Activated CD4-positive, alpha-beta T cell treated with anti-CD3 and anti-CD28 coated beads, Interleukin-2, amount 10 ng/mL, durations not matched to agents 24 days and 14 days (primary cell): ENCODE data around the gene C11orf58. TPM values are rescaled to one million over a fixed set of nuclear protein-coding genes. Genes with fewer than 3 reads are reported as not detected.

Source experiments
- DNase-seq: peaks from one replicate; pipeline ENCODE4 v3.0.0; 2022
- H3K27ac Mint-ChIP-seq: one replicate; pipeline ENCODE4 v1.8.0; 2022; ENCODE audit warnings: mild to moderate bottlenecking, mixed read lengths
- H3K27me3 Mint-ChIP-seq: one replicate; pipeline ENCODE4 v1.8.0; 2022; ENCODE audit warnings: mixed read lengths
- H3K36me3 Mint-ChIP-seq: one replicate; pipeline ENCODE4 v1.8.0; 2022; ENCODE audit warnings: low read depth, mild to moderate bottlenecking, mixed read lengths
- H3K4me1 Mint-ChIP-seq: one replicate; pipeline ENCODE4 v1.8.0; 2021; ENCODE audit warnings: mixed read lengths
- H3K4me3 Mint-ChIP-seq: one replicate; pipeline ENCODE4 v1.8.0; 2022; ENCODE audit warnings: mild to moderate bottlenecking, moderate library complexity, mixed read lengths
- H3K9me3 Mint-ChIP-seq: one replicate; pipeline ENCODE4 v1.8.0; 2021; ENCODE audit warnings: mixed read lengths
- intact Hi-C: fragments of 100-400 bp; cut with micrococcal nuclease; formaldehyde crosslinking; loops from one replicate; pipeline ENCODE4 v1.15.1; 2023
- total RNA-seq: library from RNA; stranded (reverse); gene quantifications from 2 replicates; pipeline ENCODE4 v1.2.3, GENCODE V29; 2022

C11orf58 gene
- total RNA-seq, 1 donor from 2014 or later: 142 TPM

GRCh38 chr11:16774936-16775613 lies 36.6 kb downstream of the C11orf58 start:
- intact Hi-C loops: no loop called here
- H3K36me3 Mint-ChIP-seq: no peaks in the 10 kb centered on the region
- no peaks in the 10 kb centered on the region for H3K4me1 Mint-ChIP-seq

DNA sequence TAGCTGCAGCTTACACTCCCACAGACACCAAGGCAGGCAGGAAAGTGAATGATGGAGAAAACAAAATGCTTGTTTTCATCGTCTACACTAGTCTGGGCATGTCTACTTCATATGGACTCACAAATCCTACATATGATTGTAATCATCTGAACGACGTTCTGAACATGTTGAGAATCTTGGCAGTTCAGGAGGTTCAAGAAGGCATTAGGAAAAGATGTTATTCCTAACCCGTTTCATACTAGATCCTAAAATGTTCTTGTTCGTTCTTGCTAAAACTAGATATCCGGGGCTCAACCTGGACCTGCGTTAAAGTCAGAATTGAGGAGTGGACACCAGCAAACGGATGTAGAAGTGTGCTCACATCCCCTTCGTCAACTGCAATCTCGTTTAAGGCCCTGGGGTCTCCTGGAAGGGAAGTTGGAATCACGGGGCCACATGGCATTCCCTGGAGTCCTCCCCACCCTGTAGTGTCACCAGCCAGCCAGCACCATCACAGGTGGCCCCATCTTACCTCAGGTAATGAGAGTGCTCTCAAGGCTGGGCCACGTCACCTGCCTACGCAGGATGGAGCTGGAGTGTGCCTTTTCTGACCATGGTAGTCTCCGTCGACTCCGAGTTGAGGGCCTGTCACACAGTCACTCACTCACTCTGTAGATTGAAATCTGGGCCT lies 37.3 kb downstream of the C11orf58 start:
- H3K9me3 Mint-ChIP-seq: no peaks in the 10 kb centered on the region
- no peak for DNase-seq
- H3K27me3 Mint-ChIP-seq: peaks cover 2% of the 10 kb centered on the region
- no peak overlapping the region for H3K27ac Mint-ChIP-seq
- no peak overlapping the region for H3K4me3 Mint-ChIP-seq
- no peaks in the 10 kb centered on the region for H3K36me3 Mint-ChIP-seq
- intact Hi-C loops: no loop called here
- no peaks in the 10 kb centered on the region for H3K4me1 Mint-ChIP-seq

More at GRCh38 chr11:16774936-16775613, 36.6 kb downstream of the C11orf58 start:
- no peak overlapping the region for H3K4me3 Mint-ChIP-seq
- peaks cover 2% of the 10 kb centered on the region for H3K27me3 Mint-ChIP-seq
- H3K27ac Mint-ChIP-seq: no peak overlapping the region
- no peak for DNase-seq
- no peaks in the 10 kb centered on the region for H3K9me3 Mint-ChIP-seq

DNA sequence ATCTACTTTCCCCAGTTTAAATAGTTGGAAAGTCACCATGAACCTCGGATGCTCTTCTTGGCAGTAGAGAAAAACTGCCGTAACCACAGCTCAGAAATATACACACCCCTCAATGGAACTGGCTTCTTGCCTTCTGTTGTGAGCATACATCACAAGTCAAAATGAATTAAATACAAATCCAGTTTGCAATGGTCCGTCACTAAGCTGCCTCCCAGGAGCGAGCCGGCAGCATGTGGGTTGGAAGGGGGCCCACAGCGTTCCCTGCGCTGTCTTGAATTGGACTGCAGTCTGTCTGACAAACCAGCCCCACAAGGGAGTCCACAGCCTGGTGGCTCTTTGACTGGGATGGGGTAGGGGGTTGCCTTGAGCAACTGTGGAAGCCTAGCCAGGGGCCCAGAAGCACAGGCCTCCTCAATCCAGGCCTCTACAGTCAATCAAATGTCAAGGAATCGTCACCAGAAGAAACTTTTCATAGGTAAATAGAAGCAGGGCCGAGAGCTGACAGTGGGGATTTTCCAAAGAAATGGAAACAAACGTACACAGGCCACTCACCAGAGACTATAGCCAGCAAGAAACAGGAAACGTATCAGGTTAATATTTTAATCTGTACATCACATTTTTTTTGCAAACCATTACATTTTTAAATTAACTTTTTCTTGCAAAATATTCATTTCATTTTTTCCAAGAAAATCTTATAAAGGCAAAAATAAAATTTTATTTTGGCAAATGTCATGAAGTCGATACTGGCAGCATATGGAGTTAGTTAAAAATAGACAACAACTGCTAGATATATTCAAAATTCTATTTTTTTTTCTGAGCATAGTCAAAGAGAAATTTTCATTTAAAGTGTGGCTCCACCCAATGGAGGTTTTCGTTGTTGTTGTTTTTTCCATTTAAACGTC lies 38.5 kb downstream of the C11orf58 start:
- no peaks in the 10 kb centered on the region for H3K4me1 Mint-ChIP-seq
- no peaks in the 10 kb centered on the region for H3K36me3 Mint-ChIP-seq

DNA sequence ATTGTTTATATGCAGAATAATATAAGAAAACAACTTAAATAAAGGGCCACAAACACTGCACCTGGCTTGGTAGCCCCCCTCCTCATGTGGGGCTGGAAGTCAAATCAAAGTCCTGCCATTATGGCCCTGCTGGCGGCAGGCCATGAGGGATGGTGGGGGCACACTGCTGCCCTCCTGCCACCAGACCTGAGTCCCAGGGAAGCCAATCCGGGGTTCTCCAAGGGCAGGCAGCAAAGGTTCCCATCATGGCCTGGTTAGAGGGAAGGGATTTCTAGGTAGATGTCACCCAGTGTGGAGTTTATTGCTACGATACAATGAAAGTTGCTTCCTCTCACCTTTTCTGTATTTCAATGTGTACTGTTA lies 39.1 kb downstream of the C11orf58 start:
- no peaks in the 10 kb centered on the region for H3K36me3 Mint-ChIP-seq
- DNase-seq: no peak
- intact Hi-C loops: no loop called here
- H3K9me3 Mint-ChIP-seq: no peaks in the 10 kb centered on the region
- no peak overlapping the region for H3K4me3 Mint-ChIP-seq
- H3K4me1 Mint-ChIP-seq: no peaks in the 10 kb centered on the region
- H3K27me3 Mint-ChIP-seq: peaks cover 2% of the 10 kb centered on the region
- no peak overlapping the region for H3K27ac Mint-ChIP-seq

More for the DNA sequence above, 38.5 kb downstream of the C11orf58 start:
- no peak overlapping the region for H3K27ac Mint-ChIP-seq
- H3K27me3 Mint-ChIP-seq: peaks cover 2% of the 10 kb centered on the region
- intact Hi-C loops: no loop called here
- H3K4me3 Mint-ChIP-seq: no peak overlapping the region
- H3K9me3 Mint-ChIP-seq: no peaks in the 10 kb centered on the region
- no peak for DNase-seq

DNA sequence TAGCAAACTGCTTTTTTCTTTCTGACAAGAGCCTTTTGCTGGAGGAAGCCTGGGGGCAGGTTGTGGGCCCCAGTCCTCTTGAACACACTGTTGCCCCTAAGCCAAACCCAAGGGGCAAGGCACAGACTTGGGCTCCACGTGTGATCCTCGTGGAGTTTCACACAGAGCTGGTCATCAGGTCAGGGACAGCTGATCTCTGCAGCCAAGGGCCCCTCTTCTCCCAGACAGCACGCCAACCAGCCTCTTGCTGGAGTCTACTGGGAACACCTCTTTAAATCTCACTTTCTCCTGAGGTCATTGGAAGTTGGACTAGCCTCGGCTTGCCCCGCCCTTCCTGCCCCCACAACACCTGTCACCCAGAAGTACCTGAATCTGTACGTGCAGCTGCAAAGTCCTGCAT lies 39.8 kb downstream of the C11orf58 start:
- intact Hi-C loops: no loop called here
- Mint-ChIP-seq H3K9me3 (no peaks in the 10 kb centered on the region), H3K4me3 (no peak overlapping the region), H3K4me1 (no peaks in the 10 kb centered on the region), H3K27ac (no peak overlapping the region), H3K36me3 (no peaks in the 10 kb centered on the region), H3K27me3 (peaks cover 2% of the 10 kb centered on the region)
- no peak for DNase-seq

DNA sequence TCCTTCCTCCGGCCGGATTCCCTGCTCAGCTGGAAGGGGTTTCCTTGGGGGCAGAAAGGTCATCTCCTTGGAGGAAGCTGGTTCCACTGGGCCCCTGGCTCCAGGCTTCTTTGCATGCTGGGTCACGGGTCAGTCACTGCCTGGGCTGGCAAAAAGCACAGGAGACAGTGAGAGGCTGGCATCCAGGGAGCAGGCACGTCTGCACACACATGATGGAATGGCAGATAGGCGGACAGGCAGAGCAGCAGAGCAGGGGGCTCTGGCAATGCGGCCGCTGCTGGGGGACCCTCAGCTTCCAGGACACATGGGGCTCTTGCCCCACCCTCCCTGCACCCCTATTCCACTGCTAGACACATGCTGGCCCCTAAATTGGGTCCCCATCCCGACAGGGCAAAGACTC lies 40.4 kb downstream of the C11orf58 start:
- no peak overlapping the region for H3K4me3 Mint-ChIP-seq
- no peaks in the 10 kb centered on the region for H3K9me3 Mint-ChIP-seq
- no peak overlapping the region for H3K27ac Mint-ChIP-seq
- H3K36me3 Mint-ChIP-seq: no peaks in the 10 kb centered on the region
- no peak for DNase-seq
- peaks cover 2% of the 10 kb centered on the region for H3K27me3 Mint-ChIP-seq
- intact Hi-C loops: no loop called here
- H3K4me1 Mint-ChIP-seq: no peaks in the 10 kb centered on the region

GRCh38 chr11:16779436-16779835 lies 41.0 kb downstream of the C11orf58 start:
- DNase-seq: no peak
- H3K4me1 Mint-ChIP-seq: no peaks in the 10 kb centered on the region
- no peaks in the 10 kb centered on the region for H3K9me3 Mint-ChIP-seq
- H3K27ac Mint-ChIP-seq: no peak overlapping the region
- intact Hi-C loops: no loop called here
- no peaks in the 10 kb centered on the region for H3K36me3 Mint-ChIP-seq
- peaks cover 2% of the 10 kb centered on the region for H3K27me3 Mint-ChIP-seq
- no peak overlapping the region for H3K4me3 Mint-ChIP-seq

DNA sequence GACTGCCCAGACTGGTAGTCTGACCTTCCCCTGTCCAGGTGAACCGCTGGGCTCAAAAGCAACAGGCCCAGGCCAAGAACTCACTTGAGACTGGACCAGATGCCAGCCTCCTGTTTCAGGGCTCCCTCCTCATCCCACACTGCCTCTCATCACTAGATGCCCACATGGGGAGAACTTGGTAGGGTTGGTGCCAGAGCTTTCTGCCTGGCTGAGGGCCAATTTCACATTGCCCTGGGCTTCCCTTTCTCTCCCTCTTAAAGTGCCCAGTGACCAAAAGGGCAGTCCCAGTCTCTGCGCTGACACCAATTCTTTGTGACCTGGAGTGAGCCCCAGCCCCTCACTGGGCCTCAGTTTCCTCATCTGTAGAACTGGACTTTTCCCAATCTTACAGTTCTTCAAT lies 41.7 kb downstream of the C11orf58 start:
- H3K27me3 Mint-ChIP-seq: no peaks in the 10 kb centered on the region
- H3K9me3 Mint-ChIP-seq: no peaks in the 10 kb centered on the region
- no peak overlapping the region for H3K4me3 Mint-ChIP-seq
- H3K4me1 Mint-ChIP-seq: no peaks in the 10 kb centered on the region
- H3K27ac Mint-ChIP-seq: no peak overlapping the region
- intact Hi-C loops: no loop called here
- no peak for DNase-seq
- H3K36me3 Mint-ChIP-seq: no peaks in the 10 kb centered on the region

DNA sequence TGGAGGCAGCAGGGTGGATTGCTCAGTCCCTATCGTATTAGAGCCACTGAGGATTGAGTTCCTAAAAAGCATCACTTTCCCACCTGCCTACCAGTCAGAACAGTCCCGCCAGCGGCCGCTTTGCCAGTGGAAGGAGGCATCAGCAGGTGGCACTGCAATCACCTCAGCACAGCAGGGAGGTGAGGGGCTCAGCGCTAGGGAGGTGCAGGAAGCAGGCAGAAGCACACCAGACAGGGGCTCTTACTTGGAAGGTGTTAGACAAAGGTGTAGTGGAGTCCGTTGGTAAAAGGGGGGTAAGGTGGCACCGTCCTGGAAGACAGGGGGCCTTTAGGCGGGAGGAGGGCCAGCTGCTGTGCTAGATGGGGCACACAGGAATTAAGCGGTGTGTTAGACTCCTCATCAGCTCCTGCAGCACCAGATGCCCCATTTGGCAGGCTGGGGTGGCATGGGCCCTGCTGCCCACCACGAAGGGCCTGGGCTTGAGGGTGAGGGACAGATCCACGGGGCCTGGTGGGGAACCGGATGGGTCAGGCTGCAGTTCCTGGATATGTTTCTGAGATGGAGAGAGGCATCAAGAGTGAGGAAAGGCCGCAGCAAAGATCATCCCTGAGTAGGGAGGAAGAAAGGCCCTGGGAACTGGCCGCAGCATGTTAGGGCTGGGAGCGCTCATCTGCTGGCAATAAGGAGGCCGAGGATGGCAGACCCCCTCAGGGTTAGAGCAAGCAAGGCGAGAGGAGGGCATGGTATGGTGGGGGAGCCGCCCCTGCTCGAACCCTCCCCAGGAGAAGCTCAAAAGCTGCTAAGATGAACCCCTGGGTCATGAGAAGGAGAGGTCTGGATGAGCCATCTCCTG lies 42.5 kb downstream of the C11orf58 start:
- no peaks in the 10 kb centered on the region for H3K27me3 Mint-ChIP-seq
- intact Hi-C loops: no loop called here
- no peaks in the 10 kb centered on the region for H3K9me3 Mint-ChIP-seq
- DNase-seq: no peak
- H3K27ac Mint-ChIP-seq: no peak overlapping the region
- H3K4me3 Mint-ChIP-seq: no peak overlapping the region
- H3K36me3 Mint-ChIP-seq: no peaks in the 10 kb centered on the region
- no peaks in the 10 kb centered on the region for H3K4me1 Mint-ChIP-seq

- no peak overlapping the region for H3K4me3 Mint-ChIP-seq
- no peaks in the 10 kb centered on the region for H3K4me1 Mint-ChIP-seq
- DNase-seq: no peak
- H3K36me3 Mint-ChIP-seq: no peaks in the 10 kb centered on the region
- H3K27me3 Mint-ChIP-seq: no peaks in the 10 kb centered on the region
- no peak overlapping the region for H3K27ac Mint-ChIP-seq
- intact Hi-C loops: no loop called here
- H3K9me3 Mint-ChIP-seq: no peaks in the 10 kb centered on the region
Measured at GRCh38 chr11:16781936-16782919, 43.8 kb downstream of the C11orf58 start.

DNA sequence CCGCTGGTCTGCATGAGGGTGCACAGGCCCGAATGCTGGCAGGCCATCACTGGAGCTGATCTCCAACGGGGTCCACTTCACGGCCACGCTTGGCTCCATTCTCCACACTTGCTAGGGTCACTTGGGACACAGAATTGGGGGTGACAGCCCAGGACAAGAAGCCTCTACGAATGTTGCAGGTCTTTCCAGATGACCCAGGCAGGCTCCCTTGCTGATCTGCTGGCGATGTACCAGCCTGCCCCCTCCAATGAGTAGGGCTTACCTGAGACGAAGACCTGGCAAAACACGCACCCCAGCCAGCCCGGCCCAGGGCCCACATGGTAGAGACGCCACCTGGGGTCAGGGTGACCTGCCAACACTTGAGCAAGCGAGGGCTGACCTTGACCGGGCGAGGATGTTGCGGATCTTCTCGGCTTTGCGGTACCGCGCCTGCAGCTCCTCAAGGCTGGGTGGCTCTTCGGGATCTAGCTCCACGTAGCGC lies 44.9 kb downstream of the C11orf58 start:
- Mint-ChIP-seq H3K27me3 (no peaks in the 10 kb centered on the region), H3K4me1 (no peaks in the 10 kb centered on the region), H3K4me3 (no peak overlapping the region), H3K9me3 (no peaks in the 10 kb centered on the region), H3K36me3 (no peaks in the 10 kb centered on the region), H3K27ac (no peak overlapping the region)
- DNase-seq: no peak
- intact Hi-C loops: no loop called here

- Mint-ChIP-seq H3K9me3 (no peaks in the 10 kb centered on the region), H3K36me3 (no peaks in the 10 kb centered on the region), H3K4me3 (no peak overlapping the region), H3K27me3 (no peaks in the 10 kb centered on the region), H3K27ac (no peak overlapping the region), H3K4me1 (no peaks in the 10 kb centered on the region)
- intact Hi-C loops: no loop called here
- DNase-seq: no peak
Measured at GRCh38 chr11:16784097-16784496, 45.6 kb downstream of the C11orf58 start.
